Dermis blood vessel endothelial cell (primary cell): ENCODE data around the gene AMFR. TPM values are rescaled to one million over a fixed set of nuclear protein-coding genes. Genes with fewer than 3 reads are reported as not detected.
A peak's percentile ranks its signal among the peaks of the same experiment; 100 is the strongest.
"Not testable (repeated sequence)": the region's sequence is repeated elsewhere in the genome, so short reads cannot be mapped to it uniquely, and the experiment has no call there.

Source experiments
- DNase-seq: peaks from one replicate; pipeline ENCODE4 v3.0.0; 2010
- total RNA-seq: library from RNA; depleted of rRNA; stranded (reverse); fragments of >200 nt; gene quantifications from 2 replicates; pipeline ENCODE4 v1.2.3, GENCODE V29; 2014

Gene AMFR
- total RNA-seq, 1 donor from 2014 or later: 318 TPM

- DNase-seq: no peak
Observed at GRCh38 chr16:56387396-56387795, 37.9 kb downstream of the AMFR start.

GRCh38 chr16:56384074-56384721 is 41.1 kb downstream of the AMFR start:
- no peak for DNase-seq

GRCh38 chr16:56382901-56383355 is 42.4 kb downstream of the AMFR start:
- no peak for DNase-seq

GRCh38 chr16:56382459-56382858 is 42.9 kb downstream of the AMFR start:
- DNase-seq: no peak

GRCh38 chr16:56380778-56381485 is 44.4 kb downstream of the AMFR start:
- not testable (repeated sequence) for DNase-seq

GRCh38 chr16:56379044-56379443 is 46.3 kb downstream of the AMFR start:
- not testable (repeated sequence) for DNase-seq

- DNase-seq: not testable (repeated sequence)
Observed at GRCh38 chr16:56375792-56376191, 49.6 kb downstream of the AMFR start.

GRCh38 chr16:56373003-56373402 is 52.3 kb downstream of the AMFR start:
- DNase-seq: no peak

- no peak for DNase-seq
Observed at GRCh38 chr16:56372013-56372634, 53.2 kb downstream of the AMFR start.

GRCh38 chr16:56371660-56371937 is 53.7 kb downstream of the AMFR start:
- no peak for DNase-seq

- DNase-seq: peak; percentile 41
Observed at GRCh38 chr16:56370875-56371659, 54.3 kb downstream of the AMFR start.

- peak; percentile 29 for DNase-seq
Observed at GRCh38 chr16:56370185-56370874, 55.0 kb downstream of the AMFR start.

GRCh38 chr16:56369202-56369601 is 56.1 kb downstream of the AMFR start:
- DNase-seq: no peak

- no peak for DNase-seq
Observed at GRCh38 chr16:56368545-56368944, 56.8 kb downstream of the AMFR start.

GRCh38 chr16:56367764-56368163 is 57.6 kb downstream of the AMFR start:
- DNase-seq: no peak

GRCh38 chr16:56366945-56367344 is 58.4 kb downstream of the AMFR start:
- DNase-seq: no peak

- DNase-seq: no peak
Observed at GRCh38 chr16:56365552-56365951, 59.8 kb downstream of the AMFR start.

GRCh38 chr16:56364865-56365264 is 60.5 kb downstream of the AMFR start:
- no peak for DNase-seq

GRCh38 chr16:56363781-56364565 is 61.4 kb downstream of the AMFR start:
- no peak for DNase-seq

- DNase-seq: no peak
Observed at GRCh38 chr16:56363181-56363716, 62.1 kb downstream of the AMFR start.

- no peak for DNase-seq
Observed at GRCh38 chr16:56362706-56363105, 62.6 kb downstream of the AMFR start.
